Raji (cell line): ENCODE measurements around the gene DCC.

Source experiments
- POLR2A ChIP-seq: IDR thresholded peaks from 2 replicates; pipeline ENCODE4 v1.6.1; 2011; ENCODE audit warnings: low read depth, low read length, control low read depth; ENCODE audit not compliant: insufficient read depth

DCC gene

DNA sequence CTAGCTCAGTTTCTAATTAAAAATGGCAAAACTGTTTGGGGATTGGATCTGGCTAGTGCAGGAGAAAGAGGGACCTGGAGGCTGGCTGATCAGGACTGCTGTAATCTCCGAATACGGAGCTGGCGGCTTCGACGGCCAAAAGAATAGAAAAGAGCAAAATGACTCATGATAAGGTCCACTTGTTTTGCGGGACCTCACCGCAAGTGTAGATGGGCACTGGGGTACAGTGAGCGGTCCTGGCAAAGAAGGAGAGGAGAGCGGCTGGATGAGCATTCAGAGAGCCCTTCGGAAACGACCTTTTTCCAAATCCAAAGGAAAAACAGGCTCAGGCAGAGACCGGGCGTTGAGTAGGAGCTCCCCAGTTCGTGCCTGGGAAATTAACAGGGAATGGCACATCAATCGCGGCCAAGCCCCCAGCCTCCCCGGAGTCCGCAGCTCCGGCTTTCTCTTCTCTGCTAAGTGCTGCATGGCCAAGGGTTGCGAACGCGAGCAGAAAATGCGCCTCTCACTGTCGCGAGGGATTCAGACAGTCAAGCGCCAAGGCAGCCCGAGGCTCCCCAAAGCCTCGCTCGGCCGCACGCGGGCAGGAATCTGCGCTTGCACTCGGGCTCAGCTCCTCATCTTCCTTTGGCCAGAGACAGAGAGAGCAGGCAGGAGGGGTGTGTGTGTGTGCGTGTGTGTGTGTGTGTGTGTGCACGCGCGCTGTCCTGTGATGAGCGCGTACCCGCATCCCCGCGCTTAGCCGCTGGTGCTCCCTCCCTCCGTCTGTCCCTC lies 1.8 kb downstream of the DCC start:
- TF ChIP-seq POLR2A, result no peak

DNA sequence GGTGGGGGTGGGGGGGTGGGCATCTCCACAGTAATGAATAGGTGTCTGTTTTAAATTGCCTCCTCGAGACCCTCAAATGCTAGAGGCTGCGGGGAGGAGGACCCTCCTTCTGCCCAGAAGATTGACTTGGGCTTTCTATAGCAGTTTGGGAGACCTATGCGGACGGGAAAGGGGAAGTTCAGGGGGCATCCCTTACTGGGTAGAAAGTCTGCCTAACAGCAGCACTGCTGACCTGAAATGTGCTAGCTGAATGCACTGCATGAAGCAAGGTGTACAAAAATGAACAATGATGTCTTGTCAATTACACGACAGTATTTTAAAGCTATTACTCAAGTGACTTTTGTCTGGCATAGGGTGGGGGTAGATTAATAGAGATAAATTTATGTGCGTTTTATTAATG lies 2.5 kb downstream of the DCC start:
- no peak for TF ChIP-seq POLR2A

DNA sequence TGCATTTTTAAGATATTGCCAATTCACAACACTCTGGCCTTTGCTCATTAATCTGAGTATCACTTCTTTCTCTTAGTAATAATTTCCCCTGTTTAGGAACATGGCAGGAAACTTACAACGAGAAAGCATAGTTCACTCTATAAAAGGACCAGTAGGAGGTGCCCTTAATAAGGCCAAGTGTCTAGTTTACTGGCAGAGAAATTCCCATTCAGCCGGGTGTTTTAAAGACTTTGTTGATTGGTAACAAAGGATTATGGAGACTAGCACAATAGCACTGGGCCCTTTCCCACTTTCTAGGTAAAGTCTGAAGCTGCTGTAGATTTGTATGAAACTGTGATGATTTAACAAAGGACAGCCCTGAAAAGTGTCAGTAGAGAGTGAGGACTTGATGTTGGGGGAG lies 3.1 kb downstream of the DCC start:
- no peak for TF ChIP-seq POLR2A

- TF ChIP-seq POLR2A, result no peak
Observed at GRCh38 chr18:52343731-52344340, 3.8 kb downstream of the DCC start.

GRCh38 chr18:52344881-52345280 lies 4.9 kb downstream of the DCC start:
- no peak for TF ChIP-seq POLR2A

GRCh38 chr18:52345428-52345827 lies 5.4 kb downstream of the DCC start:
- TF ChIP-seq POLR2A, result no peak

- TF ChIP-seq POLR2A, result no peak
Observed at GRCh38 chr18:52348209-52348608, 8.2 kb downstream of the DCC start.

DNA sequence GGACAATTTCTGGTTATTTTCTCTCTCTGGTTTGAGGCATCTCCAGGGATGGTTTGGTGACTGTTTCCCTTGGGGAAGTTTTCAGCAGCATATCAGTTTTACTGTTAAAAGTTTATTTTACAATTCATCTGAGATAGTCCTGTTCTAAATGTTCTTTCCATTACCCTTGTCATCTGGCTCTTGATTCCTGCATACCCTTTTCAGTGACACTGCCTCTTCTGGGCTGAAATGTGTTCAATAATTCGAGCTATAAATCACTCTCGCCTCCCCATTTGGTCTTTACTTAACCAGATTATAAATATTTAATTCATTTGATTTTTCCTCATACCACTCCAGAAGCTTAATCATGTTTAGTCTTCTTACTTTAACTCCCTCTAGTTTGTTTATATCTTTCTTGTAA lies 9.5 kb downstream of the DCC start:
- no peak for TF ChIP-seq POLR2A

DNA sequence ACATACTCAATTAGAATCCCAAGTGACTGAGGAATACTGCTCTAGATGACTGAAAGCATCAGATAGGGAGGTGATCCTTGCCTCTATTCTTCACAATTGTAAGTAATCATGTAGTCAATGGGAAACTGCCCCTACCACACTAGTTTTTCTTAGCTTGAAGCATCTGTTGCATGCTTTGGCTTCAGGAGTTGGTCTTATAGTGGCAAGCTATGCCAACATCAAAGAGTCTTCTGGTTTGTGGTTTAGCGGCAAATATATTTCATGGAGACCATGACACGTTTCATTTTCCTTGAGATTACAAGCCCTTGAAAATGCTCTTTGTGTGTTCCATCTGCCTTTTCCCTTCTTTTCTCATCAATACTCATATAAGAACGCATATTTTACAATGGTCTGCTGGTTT lies 12.9 kb downstream of the DCC start:
- no peak for TF ChIP-seq POLR2A

GRCh38 chr18:52353589-52353988 lies 13.6 kb downstream of the DCC start:
- TF ChIP-seq POLR2A, result no peak

GRCh38 chr18:52363861-52364260 lies 23.9 kb downstream of the DCC start:
- no peak for TF ChIP-seq POLR2A

DNA sequence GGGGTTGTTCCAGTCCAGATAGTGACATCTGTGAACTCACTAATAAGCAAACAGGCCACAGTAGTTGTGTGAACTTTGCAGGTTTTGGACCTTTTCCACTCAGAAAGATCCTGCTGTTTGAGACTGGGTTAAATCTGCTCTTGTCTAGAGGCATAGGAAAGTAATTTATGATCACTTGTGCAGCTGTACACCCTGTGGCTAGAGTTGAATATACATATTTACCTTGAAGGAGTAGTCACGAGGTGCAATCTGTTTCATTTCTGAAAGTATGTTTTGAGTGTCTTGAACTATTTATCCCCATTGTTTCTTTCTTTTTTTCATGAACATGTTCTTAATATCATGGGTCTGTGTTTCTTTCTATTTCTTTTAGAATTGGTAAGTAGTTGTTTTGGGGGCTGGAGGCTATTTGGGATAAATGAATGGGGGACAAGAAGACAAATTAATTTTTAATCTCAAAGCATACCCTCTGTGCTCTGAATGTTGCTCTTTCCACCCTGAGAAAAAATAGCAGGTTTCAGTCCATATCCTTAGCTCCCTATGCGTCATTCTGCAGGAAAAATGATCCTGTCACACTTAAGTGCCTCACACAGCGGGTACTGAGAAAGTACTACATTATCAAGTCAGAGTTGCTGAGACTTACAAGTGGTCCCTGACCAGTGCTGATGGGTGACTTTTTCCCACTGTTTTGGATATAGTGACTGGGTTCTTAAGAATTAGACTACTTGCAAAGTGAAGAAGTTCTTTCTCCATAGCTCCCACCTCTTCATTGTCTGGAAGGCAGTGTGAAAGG lies 28.2 kb downstream of the DCC start:
- no peak for TF ChIP-seq POLR2A

DNA sequence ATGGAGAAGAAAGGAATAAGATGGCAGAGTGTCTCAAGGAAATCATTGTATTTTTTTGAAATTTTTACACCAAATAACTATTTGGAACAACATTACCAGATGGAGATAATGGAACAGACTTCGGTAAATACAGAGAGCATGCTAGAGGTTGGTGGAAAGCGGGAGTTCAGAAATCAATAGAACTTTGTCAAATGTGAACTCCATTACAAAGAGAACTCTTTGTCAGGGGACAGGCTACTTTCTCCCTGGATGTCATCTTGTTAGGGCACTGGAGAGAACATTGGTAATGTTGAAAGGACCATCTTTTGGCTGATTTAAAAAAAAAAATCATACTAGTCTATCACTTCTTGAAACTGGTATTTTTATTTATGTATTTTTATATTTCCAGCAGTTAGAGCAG lies 30.8 kb downstream of the DCC start:
- no peak for TF ChIP-seq POLR2A

DNA sequence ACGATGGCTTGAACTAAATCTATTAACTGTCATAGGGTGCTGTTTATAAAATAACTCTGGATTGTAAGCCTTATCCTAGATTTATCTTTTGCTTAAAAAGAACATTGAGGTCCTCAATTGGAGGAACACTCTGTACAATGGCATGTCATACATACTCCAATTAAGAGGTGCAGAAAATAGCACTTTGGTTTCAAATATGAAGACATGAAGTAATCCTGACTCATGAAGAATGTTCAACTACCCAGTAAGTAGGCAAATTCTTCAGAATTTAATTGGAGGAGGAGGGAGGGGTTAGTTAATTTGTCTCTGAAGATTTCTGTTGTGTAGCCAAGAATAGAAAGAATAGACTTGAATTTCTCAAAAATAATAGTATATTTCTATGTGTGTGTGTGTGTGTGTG lies 36.1 kb downstream of the DCC start:
- TF ChIP-seq POLR2A, result no peak

DNA sequence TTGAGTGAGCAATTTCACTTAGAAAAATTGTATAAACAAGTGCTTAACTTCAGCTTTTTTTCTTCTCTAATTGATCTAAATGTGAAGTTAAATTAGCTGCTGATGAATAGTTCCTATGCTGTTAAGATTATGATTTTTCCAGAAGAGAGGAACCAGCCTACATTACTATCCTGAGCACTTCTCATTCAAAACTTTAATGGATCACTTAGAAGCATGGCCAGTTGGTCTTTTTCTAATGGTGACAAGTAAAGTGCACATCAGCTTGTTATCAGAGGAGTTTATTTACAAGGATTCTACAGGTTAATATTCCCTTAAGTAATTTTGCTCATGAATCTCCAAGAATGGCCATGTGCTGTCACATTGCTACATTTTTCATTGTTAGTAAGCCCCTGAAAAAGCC lies 37.1 kb downstream of the DCC start:
- TF ChIP-seq POLR2A, result no peak

DNA sequence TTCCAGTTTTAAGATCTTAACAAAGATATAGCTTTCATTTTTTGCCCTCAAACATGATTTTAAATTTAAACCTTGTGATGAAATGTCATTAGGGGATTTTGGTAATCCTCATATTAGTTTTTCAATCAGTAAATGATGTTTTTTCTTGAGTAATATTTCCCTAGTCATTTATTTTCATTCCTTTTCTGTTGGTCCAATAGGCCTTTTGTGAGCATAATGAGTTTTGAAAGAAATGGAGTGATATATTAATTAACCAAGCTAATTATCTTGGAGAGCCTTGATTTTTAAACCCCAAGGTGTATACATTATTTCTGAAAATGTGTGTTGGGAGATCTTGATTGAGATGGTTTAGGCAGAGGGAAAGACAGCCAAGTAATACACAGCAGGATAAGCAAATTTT lies 46.3 kb downstream of the DCC start:
- TF ChIP-seq POLR2A, result no peak

- TF ChIP-seq POLR2A, result no peak
Observed at GRCh38 chr18:52387175-52387574, 47.2 kb downstream of the DCC start.
